Renal cortical epithelial cell (primary cell): ENCODE results near the gene PRDM2. TPM values are rescaled to one million over a fixed set of nuclear protein-coding genes. Genes with fewer than 3 reads are reported as not detected.

Experiments
- DNase-seq: peaks from one replicate; pipeline ENCODE4 v3.0.0-alpha.2; 2011; ENCODE audit warnings: low read depth
- total RNA-seq: library from RNA; depleted of rRNA; stranded (reverse); fragments of >200 nt; gene quantifications from 2 replicates; pipeline ENCODE4 v1.2.3, GENCODE V29; 2014

The PRDM2 gene
- total RNA-seq, 1 donor from 2014 or later = 17.5 TPM

DNA sequence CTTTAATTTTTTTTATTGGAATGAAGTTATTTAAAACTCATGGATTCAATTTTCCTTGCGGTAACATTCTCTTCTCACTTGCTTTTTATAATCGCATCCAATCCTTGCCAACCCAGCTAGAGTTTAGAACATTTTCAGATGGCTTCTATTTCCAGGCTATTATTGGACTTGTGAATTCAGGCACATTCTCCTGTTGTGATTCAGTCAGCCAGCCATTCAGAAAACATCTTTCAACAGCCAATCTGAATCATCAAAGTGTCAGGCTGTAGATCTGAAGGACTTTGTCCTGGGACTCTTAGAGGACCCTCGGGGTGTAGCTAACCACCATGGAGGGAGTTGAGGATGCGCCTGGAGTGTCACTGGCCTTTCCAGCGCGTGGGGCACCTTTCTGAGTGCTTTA, 92.4 kb downstream of the PRDM2 start:
- peak; percentile 22 for DNase-seq

DNA sequence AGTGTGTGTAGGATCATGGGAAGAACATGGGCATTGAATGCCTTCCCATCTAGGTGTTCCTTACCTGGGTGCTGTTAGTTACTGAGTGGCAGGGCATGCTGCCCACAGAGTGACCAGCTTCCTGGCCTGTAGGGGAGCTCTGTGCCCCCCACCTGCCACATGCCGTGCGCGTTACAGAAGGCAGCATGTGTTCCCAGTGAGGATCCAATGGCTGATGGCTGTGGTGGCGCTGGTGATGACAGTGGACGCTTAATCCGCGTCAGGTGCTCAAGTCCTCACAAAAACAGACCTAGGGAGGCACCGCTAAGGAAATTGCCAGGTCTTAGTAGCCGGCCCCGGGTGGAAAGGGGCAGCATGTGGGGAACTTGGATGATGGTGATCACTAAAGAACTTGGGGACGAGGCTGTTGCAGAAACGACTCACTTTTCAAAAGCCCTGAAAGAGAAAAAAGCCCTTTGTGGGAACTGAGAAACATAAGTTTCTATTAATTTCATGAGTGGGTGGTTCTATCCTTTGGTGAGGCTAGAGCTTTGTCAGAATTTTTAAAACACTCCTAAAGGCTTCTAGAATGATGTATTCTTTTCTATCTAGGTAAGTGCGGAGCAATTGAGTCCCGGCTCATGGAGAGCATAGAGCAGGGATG, 93.2 kb downstream of the PRDM2 start:
- no peak for DNase-seq

DNA sequence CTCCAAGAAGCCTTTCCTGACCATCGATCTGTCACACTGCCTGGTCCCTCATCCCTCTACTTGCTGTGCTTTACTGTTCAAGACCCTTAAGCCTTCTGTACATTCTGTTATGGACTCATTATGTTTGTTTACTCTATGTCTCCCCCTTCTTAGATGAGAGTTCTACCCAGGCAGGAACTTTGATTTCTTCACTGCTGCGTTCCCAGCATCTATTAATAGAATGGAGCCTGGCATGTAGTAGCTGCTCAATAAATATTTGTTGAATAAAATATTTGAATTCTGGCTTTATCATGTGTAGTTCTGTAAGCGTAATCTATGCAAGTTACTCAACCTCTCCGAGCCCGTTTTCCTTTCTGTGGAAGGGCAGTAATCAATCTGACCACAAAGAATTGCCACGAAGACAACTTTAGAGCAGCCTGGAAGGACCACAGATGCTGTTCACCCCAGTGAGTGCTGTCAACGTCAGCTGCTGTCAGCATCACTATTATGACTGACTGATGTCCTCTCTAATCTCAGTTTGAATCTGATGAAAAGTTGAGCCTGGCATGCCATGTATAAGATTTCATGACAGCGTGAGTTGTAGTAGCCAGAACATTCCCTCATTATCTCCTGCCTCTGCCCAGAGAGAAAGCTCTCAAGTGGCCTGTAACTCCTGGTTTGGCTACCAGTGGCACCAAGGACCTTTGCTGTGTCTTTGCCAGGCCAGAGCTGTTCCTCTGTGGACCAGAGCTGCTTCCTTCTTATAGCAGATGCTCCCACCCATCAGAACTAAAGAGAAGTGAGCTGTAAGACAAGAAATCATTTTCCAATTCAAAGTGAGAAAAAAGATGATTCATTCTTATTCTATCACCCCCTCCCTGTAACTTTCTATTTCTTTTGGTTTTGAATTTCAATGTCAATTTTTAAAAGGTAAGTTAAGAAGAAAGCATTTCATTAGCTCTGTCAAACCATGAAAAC, 94.5 kb downstream of the PRDM2 start:
- DNase-seq = no peak

DNA sequence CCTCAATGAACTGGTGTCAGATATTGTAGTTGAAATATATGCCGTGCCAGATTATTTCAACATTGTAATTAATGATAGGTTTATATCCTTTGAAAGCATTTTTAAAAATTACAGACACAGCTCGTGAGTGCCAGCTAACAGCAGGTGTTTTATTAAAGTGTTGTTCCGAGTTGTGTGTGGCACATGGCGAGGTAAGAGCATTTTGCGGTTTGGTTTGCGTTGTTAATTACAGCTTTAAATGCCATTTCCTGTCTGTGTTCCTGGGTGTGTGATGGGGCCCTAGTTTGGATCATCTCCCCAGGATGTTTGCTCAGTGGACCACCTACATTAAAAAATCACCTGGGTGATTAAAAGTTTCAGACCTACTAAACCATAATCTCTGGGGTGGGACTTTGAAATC, 97.4 kb downstream of the PRDM2 start:
- DNase-seq = no peak

DNA sequence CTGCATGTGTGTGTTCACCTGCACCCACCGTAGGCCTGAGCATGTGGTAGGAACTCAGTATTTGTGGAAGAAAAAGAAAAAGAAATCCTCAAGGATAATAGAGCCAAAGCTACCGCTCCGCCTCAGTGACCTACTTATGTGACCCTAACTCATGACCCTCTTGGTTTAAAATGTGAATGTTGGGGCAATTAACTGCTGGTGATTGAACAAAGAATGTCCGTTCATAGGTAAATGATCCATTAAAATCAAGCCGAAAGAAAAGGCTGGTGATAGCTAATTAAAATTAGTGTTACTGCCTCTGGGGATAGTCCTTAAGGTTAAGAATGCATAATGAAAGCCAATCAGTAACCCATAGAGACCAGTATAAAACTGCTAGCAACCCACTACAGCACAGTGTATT, 98.1 kb downstream of the PRDM2 start:
- peak; percentile 50 for DNase-seq

DNA sequence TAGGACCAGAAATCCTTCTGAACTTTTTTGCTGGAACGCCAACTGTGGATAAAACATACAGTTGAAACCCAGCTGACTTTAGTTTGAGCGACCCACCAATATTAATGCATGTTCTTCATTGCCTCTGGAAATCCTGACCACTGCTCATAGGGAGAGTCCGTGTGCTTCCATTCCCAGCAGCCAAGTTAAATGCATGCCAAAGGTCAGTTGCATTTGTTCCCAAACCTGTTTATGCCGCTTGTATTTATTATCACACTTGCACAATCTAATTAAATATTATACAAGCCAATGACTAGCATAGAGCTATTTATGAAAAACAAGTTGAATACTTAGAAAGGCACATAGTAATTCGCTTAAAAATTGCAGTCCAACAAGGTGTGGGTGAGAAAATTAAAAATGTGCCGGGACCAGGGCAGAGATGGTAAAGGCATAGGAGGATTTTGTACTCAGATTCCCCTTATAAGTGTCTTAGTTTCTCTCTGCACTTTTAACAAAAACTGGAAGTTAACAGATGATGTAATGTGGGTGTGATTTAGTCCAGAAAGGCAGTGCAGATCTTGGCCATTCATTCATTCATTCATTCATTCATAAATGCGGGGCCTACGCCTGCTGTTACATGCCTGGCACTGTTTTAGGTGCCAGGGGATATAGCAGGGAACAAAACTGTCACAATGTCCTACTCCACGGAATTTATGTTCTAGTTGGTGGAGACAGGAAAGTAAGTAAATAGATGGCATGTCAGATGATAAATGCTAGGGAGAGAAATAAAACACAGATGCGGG, 99.7 kb downstream of the PRDM2 start:
- DNase-seq = peak; percentile 78

DNA sequence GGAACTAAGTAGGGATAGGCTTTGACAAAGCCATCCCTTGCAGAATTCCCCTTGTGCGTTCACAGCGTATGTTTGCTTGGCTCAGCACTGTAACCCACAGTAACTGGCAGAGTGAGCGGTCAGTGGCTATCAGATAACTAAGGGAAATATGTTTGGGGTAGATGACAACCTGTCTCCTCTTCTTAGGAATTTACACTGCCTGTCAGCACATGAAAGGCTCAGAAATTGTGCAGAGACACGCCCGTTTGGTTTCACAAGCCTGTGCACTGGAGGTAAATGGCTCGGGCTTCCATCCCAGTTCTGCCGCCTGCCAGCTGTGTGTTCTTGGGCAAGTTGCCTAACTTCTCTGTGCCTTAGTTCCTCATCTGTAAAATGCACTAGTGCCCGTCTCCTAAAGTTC, 101.2 kb downstream of the PRDM2 start:
- no peak for DNase-seq

DNA sequence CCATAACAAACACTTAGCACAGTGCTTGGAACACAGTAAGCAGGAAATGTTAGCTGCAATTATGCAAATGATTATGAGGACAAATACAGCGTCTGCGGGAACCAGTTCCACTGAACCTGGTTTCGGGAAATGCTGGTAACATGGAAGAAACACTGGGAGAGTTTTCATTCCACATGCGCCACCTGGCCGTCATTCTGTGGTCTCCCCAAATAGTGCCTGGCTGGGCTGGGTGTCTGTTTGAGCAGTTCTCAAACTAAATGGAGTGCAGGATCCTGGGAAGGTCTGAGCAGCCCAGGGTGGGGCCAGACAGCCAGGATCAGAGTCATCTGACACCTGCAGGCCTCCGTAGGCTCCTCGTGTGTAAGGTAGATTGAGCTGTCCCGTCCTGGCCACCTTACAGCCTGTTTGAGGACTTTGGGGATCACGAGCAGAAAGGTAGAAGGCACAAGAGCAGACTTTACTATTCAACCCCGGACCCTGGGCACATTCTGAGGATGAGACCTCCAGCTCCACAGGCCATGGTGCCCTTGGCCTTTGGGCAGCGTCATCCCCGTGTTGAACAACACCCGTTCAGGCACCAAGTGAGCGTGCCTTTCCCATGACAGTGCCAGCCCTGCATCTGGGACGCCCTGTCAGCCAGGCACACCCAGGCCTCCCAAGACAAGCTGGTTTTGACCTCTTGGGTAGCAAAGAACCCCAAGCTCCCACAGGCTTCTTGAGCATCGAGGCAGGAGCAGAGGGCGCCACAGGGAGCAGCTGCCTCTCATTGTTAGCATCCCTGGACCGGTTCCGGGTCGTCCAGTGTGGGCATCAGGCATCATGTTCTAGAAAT, 101.9 kb downstream of the PRDM2 start:
- DNase-seq = peak; percentile 38

DNA sequence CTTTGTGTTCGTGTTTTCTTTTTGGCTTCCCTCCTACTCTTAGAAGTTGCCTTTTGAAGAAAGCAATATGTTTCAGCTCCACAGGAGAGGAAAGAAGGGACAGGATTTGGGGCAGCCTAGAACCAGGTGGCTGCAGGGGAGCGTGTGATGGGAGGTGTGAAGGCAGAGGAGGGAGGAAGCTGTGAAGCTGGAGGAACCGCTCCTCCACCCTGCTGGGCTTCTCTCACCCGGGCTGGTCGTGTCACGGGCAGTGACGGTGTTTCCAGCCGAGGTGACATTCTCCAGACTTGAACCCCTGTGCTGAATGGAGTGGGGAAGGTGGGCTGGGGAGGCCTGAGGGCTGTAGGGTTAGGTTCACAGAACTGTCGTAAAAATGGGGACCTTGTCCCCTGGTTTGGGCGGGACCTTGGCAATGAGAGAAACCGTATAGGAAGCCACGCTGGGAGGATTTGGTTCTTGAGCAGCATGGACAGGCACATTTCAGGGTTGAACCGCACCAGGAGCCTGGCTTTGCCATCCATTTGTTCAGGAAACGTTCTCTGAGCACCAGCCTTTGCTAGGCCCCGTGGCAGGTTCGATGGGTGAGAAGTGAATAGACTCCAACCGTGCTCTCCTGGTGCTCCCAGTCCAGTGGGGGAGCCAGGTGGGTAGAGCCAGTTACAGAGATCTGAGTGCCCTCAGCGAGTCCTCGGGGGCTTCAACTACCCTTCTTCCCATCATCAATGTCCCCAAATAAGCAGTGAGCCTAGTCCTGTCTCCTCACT, 103.0 kb downstream of the PRDM2 start:
- DNase-seq = no peak

DNA sequence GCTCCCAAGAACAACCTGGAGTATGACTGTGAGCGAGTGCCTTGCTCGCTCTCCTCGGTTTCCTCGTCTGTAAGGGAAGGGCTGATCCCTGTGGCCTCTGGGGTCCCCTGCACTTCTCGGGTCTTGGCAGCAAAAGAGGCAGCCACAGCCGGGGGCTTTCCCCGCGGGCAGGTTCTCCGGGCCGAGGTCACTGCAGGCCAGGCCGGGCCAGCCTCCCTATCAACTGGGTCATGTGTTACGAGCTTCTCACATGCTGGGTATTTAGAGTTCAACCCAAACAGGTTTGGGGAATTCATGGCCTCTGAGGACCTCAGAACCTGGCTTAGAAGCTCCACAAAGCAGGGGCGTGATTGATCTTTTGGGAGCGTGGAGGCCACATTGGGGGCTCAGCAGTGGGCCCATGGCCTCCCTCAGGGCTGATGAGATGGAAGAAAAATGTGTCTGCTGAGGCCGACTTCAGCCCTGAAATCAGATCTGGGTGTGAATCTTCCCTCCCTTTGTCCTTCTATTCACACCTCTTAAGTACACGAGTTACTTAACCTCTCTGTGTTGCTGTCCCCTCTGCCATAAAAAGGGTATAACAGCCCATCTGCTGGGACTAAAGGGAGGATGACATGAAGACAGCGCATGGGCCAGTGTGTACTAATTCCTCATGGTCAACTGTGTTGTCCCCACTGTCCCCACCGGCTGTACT, 103.7 kb downstream of the PRDM2 start:
- no peak for DNase-seq

DNA sequence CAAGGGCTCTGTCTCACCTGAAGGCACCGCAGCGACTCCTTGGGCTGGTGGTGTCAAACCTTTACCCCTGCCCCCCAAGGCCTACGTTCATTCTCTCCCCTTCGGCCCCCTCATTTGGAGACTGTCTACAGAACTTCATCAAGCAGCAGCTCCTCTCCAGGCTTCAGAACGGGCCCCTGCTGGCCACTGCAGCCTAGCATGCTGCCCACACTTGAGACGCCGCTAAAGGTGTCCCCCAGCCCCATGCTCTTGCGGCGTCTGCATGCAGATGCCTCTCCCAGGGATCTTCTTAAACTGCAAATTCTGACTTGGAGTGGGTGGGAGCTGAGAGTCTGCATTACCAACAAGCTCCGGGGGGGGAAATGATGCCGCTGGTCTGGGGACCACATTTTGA, 104.2 kb downstream of the PRDM2 start:
- no peak for DNase-seq

DNA sequence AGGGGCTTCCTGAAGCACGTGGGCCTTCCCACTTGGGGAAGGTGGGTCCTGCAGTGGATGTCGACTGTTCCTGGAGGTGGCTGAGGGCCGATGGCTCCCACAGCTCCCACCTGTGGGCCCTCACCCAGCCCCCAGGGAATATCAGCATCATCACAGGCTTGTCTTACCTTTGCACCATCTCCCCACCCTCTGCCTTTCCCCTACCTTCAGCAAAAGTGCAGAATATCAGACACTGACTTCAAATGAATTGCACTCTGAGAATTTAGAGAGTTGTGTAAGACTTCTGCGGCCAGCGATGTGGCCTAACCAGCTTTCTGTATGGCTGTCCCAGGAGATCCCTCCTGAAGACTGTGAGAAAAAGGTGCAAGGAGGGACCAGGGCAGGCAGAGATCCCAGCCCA, 105.4 kb downstream of the PRDM2 start:
- no peak for DNase-seq

DNA sequence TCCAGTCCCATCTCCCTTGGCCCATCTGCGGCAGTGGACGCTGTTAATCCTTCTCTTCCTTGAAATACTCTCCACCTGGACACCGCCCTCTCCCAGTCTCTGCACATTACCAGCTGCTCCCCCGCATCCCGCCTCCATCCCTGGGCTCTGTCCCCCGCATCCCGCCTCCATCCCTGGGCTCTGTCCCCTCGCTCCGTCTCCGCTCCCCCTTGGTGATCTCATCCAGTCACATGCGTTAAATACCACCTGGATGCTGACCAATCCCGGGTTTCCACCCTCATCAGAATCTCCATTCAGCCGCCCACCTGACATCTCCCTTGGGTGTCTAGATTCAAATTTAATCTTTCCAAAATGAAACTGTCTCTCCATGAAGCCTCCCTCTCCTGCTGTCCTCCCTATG, 106.1 kb downstream of the PRDM2 start:
- no peak for DNase-seq

DNA sequence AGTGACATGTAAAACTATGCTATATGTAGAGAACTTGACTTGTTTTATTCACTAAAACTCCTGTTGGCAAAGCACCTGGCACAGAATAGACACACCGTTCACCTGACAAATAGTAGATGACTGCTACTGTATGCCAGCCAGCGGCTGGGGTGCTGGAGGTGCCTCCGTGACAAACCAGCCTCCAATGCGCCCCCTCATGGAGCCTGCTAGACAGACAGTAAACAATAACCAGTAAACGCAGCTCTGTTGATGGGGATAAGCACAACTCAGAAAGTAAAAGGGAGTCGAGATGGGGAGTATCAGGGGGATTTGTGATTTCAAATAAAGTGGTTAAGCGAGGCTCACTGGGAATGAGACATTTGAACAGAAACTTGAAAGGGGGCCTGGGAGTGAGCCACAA, 107.2 kb downstream of the PRDM2 start:
- DNase-seq = no peak

DNA sequence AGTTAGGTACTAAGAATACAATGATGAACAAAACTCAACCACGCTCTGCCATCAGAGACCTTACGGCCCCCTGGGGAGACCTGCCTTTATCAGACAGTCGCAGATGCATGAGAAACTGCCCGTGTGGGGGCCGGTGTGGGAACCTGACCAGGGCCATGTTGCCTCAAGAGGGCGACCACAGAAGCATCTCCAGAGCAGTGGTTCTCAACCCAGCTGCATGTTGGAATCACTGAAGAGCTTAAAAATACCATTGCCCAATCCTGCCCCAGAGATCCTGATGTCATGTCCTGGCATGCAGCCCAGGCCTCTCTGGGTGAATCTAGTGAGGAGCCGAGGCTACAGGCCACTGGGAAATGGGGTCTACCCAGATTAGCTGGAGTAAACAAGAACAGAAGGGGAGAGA, 108.7 kb downstream of the PRDM2 start:
- DNase-seq = no peak

DNA sequence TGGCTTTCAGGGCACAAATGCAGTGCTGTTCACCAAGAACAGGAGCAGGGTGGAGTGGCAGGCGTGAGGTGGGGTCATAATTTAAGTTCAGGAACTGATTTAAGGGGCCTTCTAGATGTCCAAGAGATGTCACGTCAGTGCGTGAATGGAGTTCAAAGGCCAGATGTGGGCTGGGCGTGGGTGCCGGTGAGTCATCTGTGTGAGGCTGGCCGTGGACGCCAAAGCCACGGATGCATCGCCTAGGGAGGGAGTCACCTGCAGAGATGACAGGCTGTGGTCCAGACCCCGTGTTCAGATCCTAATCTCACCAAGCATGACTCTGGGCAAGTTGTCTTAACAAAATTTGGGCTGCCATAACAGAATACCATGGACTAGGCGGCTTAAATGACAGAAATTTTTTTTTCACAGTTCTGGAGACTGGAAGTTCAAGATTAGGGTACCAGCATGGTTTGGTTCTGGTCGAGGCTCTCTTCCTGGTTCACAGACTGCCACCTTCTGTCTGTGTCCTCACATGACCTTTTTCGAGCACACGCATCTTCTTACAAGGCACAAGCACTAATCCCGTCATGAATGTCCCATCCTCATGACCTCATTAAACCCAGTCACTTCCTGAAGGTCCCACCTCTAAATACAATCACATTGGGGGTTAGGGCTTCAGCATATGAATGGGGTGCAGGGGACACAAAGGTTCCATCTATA, 109.6 kb downstream of the PRDM2 start:
- no peak for DNase-seq

DNA sequence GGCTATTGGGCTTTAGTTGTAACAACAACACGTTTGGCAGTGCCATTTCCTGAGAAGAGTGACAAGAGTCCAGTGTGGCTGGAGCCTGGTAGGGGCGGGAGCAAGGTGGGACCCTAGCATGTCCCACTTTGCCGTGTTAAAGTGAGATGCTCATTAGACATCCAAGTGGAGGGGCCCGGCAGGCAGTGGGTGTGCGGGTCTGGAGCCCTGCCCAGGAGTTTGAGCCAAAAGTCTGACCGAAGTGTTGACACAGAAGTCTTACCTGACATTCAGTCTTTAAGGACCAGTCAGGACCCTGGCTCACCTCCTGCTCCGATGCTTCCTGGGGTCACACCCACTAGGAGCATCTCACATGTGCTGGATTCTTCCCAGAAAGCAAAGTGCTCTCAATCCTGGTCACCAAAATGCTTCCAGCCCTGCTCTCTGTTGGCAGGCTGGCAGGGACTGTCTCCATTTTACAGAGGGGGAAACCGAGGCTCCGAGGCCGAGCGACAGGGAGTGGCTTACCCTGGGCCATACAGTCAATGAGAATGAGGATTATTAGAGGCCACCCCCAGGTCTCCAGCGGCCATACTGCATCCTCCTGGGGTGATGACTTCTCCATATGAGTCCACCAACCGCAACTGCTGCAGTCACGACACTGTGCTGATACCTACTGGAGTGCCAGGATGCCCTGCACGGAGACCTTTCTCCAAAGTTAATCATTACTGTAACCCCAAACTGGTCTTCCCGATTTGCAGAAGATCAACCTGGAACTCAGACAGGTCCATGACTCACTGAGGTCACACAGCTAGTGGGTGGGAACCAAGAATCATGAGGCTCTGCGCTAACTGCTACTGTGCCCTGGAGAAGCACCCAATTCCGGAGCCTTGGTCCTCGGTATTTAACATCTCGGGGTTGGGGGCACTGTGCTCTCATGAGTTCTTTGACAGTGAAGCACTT, 112.7 kb downstream of the PRDM2 start:
- peak; percentile 61 for DNase-seq

DNA sequence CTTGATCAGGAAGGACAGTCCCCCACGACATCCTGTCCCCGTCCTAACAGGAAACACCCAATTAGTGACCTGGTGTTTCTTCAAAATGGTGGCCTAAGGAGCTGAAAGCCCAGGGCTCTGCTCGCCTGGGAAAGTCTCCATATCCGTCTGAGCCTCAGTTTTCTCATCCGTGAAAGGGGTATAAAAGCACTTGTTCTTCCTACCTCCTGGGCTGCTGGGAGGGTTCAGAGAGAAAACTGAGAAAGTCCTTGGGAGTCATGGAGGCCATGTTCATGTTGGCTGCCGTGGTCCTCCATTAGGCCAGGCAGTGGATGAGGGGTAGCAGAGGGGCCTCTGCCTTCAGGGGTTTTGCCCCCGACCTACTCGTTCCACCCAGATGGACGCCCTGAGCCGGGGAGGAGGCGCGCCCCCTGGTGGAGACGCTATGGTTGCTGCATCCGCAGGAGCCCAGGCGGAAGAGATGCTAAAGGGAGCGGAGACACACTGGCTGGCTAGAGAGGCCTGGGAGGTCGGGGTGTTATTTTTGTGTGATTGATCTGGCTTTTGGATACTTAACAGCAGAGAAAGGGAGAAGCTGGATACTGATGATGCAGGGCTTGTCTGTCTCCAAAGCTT, 113.5 kb downstream of the PRDM2 start:
- DNase-seq = no peak
